PFSK-1 (cell line): ENCODE measurements around the gene PPL.

ENCODE experiments used
- FOXP2 ChIP-seq: optimal IDR thresholded peaks from 2 replicates; pipeline ENCODE3; 2011; ENCODE audit warnings: borderline replicate concordance, control low read depth, inconsistent platforms; ENCODE audit not compliant: insufficient read depth; ENCODE audit errors: extremely low read length, extremely low read depth
- POLR2AphosphoS5 ChIP-seq: IDR thresholded peaks from 2 replicates; pipeline ENCODE4 v1.6.1; 2012; ENCODE audit warnings: low read depth, mild to moderate bottlenecking, control low read depth, low read length, moderate library complexity
- REST ChIP-seq, 2 experiments: IDR thresholded peaks; 2 replicates each; pipeline versions ENCODE4 v1.6.1 to v1.8.0; 2011 to 2012; ENCODE audit warnings: low read depth in 2 of 2, low read length in 2 of 2, control low read depth in 1 of 2, inconsistent platforms in 1 of 2, mild to moderate bottlenecking in 1 of 2, moderate library complexity in 1 of 2; ENCODE audit not compliant: insufficient read depth in 1 of 2
- SIN3A ChIP-seq: IDR thresholded peaks from 2 replicates; pipeline ENCODE4 v1.6.1; 2012; ENCODE audit warnings: mild to moderate bottlenecking, low read length, moderate library complexity, borderline replicate concordance; ENCODE audit not compliant: insufficient read depth
- TAF1 ChIP-seq: IDR thresholded peaks from 2 replicates; pipeline ENCODE4 v1.6.1; 2012; ENCODE audit warnings: low read length, control low read depth, borderline replicate concordance; ENCODE audit not compliant: insufficient read depth

GRCh38 chr16:4909825-4910224, 27.1 kb downstream of the PPL start:
- TF ChIP-seq POLR2AphosphoS5 (no peak), TAF1 (no peak), REST (IDR thresholded peaks at IDR 0.05; ENCODE audit: insufficient read depth in 1 of 2, low read depth in 2 of 2, low read length in 2 of 2) (no peak), SIN3A (no peak), FOXP2 (no peak)
